SIG-M5 treated with dmso at 0.1 percent for 504 hours (cell line): ENCODE measurements around the gene ATP8A2.
"Not testable (repeated sequence)": the region's sequence is repeated elsewhere in the genome, so short reads cannot be mapped to it uniquely, and the experiment has no call there.

Experiments
- DNase-seq: peaks from one replicate; lab custom pipeline; 2025; ENCODE audit not compliant: unreplicated experiment; lab: John Stamatoyannopoulos, UW

Gene ATP8A2

DNA sequence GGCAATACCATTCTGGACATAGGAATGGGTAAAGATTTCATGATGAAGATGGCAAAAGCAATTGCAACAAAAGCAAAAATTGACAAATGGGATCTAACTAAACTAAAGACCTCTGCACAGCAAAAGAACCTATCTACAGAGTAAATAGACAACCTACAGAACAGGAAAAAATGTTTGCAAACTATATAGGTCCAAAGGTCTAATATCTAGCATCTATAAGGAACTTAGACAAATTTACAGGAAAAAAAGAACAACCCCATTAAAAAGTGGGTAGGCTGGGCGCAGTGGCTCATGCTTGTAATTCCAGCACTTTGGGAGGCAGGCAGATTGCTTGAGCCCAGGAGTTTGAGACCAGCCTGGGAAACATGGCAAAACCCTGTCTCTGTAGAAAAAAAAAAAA is 418.4 kb downstream of the ATP8A2 start:
- DNase-seq, result not testable (repeated sequence)

DNA sequence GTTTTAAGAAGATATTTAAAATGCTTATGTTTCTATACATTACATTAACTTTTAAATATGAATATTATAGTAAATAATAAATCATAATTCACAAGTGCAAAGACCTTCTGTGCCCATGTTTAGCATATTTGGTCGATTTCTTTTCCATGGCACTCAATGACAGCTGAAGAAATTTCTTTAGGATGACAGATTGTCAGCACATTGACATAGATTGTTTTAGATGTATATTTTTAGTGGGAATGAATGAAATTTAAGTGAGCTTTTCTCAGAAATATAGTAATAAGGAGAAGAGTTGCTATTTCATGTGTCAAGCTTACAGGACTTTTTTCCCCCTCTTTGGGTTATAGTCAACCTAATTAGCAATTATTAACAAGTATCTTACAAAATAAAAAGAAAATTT is 423.5 kb downstream of the ATP8A2 start:
- no peak for DNase-seq

DNA sequence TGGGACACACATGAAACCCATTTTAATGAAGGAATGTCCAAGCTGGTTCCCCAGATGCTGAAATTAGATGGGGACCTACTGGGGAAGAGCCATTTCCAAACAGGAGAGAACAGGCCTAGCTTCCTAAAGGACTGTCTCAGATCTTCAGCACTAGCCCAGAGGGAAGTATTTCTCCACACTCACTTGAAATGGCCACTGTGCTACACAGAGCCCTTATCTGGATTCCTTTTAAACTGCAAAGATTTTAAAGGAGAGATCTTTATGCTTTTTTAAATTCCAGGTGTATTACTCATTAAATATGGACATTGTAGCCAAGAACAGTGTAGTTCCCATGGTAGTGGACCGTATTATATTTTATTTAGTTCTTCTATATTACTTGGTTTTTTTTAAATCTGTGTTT is 424.7 kb downstream of the ATP8A2 start:
- no peak for DNase-seq

DNA sequence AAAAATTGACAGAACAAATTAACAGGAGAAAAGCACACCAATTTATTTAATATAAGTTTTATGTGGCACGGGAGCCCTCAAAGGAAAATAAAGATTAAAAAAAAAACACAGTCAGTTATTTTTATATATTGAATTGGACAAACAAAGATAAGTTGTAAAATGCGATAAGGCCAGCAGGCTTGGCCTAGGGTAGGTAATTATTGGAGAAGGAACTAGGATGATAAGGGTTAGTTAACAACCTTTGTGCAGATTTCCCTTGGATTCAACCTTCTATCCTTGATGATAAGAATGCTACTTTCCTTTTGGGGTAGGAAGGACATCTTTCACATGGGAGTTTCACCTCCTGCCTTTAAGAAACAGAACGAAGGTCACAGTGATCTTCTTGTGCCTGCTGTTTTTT is 427.2 kb downstream of the ATP8A2 start:
- no peak for DNase-seq

DNA sequence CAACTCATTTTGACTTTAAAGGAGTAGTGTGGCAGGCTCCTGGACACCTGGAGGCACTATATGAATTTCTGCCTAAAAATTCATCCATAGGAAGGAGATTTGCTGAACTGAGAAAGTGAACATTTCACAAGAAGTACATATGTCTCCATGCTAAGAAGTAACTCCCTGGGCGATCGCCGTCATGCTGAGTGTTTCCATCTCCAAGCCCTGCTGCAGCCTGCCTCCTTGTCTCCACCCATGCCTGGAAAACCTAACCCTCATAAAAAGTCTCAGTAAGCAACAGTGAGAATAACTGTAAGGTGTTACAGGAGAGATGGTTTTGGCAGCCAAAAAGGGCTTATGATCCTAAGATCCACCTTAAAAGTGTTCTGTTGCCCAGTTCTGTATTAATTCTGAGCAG is 428.7 kb downstream of the ATP8A2 start:
- DNase-seq, result no peak

DNA sequence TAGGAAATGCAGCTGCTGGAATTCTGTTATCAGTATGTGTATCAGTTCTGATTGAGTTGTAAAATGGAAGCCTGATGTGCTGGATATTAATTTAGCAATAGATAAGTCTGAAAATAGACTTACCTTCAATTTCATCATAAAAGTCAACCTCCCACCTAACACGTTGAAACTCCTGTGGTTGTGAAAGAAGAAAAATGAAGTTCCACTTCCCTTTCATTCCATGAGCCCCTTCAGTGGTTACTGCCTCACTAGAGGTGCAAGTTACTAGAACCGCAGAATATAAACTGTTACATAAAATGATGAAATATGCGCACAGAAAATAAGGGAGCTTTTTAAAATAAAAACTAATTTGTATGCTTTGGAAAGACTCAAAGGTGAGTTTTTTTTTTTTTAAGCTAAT is 430.8 kb downstream of the ATP8A2 start:
- DNase-seq, result peak; percentile 89

DNA sequence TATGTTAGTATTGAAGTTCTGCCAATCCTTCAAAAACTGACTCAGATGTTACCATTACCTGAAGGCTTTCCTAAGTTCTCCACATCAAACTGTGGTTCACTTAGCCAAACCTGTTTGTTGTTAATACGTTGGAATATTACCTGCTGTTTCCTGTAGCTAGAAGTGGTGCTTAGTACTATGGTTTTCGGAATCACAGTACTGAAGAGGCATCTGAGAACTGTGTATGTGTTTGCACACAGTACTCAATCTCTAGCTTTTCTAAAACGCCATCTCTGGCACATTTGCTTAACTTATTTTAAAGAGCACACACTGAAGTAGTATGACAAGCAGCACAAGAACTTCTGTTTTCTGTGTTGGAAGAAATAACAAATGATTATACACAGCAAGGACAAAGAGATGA is 431.9 kb downstream of the ATP8A2 start:
- no peak for DNase-seq

DNA sequence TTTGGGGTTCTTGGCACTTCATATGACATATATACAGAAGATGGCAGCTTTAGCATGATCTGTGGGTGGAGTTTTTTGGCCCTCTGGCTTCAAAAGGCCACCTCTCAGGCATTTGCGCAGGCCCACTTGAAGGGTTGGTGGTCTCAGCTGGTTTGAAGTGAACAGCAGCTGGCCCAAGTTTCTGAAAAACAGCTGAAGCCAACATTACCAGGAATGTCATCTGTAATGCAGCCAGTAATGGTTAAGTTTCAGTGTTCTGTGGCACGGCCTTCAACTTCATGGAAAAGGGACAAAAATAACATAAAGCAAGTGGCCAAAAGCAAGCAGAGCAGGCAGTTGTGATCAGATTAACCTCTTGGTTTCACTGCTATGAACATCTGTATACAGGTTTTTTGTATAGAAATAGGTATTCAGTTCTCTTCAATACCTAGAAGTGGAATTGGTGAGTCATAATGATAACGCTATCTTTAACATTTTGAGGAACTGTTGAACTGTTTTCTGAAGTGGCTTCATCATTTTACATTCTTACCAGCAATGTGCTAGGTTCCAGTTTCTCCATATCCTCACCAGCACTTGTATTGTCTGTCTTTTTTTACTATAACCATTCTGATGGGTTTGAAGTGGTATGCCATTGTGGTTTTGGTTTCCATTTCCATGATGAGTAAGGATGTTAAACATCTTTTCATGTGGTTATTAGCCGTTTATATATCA is 434.6 kb downstream of the ATP8A2 start:
- peak; percentile 47 for DNase-seq

DNA sequence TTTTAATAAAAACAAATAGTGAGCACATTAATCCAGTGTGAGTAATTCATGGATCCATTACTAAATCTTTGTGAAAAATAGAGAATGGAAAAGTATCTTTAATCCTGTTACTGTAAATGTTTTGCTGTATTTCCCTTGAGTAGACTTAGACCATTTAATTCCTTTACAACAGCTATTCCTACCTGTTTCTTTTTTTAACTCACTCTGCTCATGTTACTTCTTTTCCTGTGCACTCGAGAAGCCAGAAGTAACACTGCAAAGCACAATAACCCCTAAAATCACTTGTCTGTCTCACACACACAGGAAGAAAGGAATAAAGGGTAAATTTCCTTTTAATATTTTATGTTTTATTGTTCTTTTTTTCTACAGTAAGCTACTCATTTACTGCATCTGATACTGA is 435.8 kb downstream of the ATP8A2 start:
- no peak for DNase-seq

DNA sequence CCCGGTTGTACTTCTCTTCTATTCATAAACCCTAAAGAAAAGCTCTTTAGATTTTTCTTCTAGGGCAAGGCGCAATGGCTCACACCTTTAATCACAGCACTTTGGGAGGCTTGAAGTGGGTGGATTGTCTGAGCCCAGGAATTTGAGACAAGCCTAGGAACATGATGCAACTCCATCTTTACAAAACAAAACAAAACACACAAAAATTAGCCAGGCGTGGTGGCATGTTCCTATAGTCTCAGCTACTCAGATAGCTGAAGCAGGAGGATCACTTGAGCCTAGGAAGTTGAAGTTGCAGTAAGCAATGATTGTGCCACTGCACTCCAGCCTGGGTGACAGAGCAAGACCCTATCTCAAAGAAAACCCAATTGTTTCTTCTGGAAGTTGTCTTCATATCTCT is 439.7 kb downstream of the ATP8A2 start:
- DNase-seq, result no peak

DNA sequence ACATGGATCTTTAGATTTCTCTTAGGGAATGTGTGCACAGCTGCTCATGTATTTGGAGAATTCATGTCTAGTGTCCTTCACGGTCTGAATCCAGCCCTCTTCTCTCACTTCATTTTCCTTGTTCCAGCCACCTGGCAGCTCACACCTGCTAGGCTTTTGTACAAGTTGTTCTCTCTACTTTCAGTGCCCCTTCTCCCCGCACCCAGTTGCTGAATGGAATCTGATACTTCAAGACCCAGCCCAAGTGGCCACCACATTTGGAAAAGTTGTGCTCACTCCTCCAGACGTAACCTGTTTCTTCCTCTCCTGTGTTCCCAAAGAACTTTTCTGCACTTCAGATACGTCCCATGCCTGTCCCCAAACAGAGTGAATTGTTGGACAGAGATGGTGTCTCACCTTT is 444.5 kb downstream of the ATP8A2 start:
- DNase-seq, result no peak

DNA sequence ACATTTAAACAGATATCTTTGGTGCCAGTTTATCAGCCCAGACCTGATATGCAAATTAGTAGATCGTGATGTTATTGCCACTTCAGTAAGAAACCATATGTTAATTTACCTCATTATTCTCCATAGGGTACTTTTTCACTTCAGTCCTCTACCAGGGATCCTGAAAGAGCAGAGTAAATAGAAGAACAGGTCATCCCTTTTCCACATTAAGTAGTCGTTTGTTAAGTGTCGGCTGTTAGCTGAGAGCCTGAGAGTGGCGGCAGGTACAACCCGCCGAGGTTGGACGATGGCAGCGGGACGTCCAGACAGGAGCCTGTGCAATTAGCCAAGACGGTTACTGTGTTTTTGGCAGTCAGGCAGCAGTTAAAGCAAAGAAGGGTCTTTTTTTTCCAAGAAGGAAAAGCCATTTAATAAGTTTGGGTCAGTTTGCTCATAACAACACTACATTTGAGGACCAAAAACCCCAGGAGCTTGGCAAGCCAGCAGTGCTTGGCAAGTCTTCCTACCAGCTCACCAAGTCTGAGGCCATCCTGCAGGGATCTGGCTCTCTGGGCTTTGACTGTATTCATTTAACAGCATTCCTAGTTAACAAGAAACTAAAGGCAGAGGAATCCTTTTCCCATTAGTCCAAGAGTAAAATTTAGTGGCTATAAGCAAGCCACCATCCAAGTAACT is 448.2 kb downstream of the ATP8A2 start:
- no peak for DNase-seq

DNA sequence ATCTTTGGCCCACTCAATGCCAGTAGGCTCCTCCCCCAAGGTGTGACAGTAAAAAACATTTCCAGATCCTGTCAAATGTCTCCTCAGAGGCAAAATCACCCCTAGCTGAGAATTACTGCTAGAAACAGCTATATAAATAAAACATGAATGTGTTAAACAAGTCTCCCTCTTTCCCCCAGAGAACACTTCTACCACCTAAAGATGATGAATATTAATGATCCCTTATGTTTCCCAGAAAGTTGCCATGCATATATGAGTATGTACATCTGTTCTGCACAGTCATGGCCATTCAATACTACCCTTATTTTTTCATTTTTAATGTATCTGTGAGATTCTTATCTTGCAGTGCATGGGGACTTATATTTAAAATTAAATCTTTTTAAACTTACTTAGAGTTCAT is 450.0 kb downstream of the ATP8A2 start:
- DNase-seq, result no peak

DNA sequence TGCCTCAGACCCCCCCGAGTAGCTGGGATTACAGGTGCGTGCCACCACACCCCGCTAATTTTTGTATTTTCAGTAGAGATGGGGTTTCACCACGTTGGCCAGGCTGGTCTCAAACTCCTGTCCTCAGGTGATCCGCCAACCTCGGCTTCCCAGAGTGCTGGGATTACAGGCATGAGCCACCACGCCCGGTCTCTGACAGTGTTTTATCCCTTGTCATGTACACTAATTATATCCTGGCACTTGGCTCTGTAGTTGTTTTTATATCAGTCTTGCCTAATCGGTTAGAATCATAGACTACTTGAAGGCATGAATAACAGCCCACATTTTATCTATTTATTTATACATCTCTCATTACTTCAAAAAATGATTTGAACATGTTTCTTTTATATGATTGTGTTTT is 455.4 kb downstream of the ATP8A2 start:
- not testable (repeated sequence) for DNase-seq

DNA sequence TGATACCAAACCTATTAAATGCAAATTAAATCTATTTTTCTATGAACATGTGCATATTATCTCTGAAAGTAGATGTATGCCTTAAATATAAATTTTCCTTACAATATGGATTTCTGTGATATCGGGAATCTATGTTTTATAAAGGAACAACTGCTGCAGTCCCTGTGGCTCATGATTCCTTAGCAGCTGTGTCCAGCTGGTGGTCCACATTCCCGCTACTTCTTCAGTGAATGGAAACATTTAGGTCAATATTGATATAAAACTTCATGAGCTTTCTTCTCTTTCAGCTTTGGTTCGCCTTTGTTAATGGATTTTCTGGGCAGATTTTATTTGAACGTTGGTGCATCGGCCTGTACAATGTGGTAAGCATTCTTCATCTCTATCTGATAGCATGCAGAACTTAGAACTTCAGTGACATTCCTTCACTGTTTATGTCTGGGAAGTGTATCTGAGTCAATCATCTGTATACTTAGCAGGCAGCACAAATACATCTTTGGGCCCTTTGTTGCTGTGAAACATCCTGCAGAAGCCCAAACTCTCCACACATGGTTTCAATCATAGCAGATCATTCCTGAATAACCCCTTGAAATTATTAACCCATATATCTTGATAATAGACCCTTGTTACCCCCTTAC is 456.2 kb downstream of the ATP8A2 start:
- no peak for DNase-seq

DNA sequence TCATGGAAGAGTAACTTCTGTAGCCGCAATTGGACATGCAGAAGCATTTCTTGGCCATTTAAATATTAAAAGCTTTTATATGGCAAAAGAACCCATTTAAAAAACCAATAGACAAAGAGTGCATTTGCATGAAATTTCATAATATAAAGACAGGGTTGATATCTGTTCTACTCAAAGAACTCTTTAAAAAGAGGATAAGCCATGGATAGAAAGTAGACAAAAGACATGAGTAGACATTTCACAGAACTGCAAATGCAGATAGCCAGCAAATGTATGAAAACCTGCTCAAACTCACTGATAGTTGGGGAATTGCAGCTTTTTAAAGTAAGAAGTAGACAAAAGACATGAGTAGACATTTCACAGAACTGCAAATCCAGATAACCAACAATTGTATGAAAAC is 462.0 kb downstream of the ATP8A2 start:
- DNase-seq, result no peak

DNA sequence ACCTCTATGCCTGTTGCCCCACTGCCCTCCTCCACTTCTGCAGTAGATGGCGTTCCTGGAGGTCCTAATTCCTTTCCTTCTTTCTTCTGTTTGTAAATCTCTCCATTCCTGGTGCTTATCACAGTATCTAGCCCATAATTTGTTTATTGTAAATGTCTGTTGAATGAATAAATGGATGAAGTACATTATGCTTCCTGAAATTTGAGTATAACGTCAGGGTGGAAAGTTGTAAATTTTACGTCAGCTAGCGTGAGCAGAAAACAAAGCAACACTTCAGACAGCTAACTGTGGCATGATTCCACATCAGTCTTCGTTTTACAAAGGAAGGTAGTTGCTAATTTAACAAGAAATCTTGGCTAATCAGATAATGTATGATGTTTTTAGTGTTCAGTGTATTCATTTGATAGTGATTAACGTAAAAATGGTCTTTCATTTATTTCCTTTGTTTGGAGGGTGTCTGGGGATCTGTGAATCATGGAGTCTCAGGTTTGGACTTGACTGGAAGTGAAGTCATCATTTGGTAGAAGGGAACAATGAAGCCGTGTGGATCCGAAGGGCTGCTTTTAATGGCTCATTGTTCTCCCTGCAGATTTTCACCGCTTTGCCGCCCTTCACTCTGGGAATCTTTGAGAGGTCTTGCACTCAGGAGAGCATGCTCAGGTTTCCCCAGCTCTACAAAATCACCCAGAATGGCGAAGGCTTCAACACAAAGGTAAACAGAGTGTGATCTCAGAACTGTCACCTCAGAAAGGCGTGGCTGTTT is 465.0 kb downstream of the ATP8A2 start:
- no peak for DNase-seq

DNA sequence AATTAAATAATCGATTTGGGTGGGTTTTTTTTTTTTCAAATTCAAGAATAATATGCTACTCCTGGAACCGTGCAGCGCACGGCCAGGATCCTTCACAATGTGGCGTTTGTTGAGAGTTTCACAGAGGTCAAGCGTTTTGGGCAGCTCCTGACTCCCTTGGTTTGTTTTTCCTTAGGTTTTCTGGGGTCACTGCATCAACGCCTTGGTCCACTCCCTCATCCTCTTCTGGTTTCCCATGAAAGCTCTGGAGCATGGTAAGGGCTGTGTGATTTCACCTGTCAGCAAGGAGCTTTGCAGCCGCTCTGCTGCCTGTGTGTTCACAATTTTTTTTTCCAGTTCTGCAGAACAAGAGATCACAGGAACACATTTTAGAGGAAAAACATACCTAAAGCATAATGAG is 467.6 kb downstream of the ATP8A2 start:
- no peak for DNase-seq

DNA sequence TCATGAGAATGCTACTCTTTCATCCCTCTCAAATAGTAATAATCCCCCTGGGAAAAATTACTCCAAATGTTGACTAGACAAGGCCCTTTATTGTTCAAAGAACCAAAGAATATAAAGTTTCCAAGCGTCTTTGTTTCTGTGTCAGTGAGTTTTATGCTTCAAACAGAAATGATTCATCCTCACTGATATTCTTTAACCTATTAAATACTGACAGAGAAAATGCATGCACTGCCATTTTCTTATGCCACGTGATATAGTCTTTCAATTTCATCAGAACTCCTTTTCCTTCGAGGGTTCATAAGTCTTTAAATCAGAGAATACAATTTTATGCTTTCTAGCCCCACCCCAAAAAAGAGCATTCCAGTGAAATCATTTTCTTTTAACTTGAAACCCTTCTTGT is 468.5 kb downstream of the ATP8A2 start:
- DNase-seq, result no peak

DNA sequence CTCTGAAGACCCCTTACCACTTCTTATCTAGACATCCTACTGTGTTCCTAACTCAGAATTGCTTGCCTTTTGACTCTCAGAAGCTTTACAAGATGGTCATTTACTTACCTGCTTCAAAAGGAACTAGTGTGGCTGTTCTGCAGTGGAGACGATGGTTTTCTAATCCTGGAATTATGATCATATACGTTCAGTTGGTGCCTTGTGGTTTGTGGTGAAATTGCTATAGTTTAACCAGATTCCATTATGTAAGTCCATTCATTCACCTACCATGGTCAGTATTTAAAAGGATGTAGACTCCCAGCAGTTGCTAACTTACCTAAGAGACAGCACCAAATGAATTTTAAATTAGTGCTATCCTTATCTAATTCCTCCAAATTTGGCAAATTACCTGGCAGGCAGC is 469.2 kb downstream of the ATP8A2 start:
- DNase-seq, result no peak

DNA sequence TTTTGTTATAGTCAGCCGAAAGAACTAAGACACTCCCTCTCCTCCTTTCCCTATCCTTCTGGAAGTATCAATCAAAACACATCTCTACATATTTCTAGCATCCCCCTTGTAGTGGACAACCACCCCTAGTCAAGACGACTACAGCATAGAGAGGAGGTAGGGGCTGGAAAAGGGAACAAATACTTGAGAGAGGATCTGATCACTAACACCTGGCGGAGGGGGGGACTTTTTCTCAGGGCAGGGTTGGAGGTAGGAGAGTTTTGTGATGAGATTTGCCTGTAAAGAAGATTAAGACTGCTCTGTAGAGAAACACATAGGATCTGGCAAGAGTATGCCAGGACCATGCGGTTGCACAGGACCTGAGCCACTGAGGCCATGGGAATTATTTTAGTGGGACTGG is 471.9 kb downstream of the ATP8A2 start:
- DNase-seq, result no peak
